NK-92 treated with Interleukin-12 subunit alpha and Interleukin-12 subunit beta, amount 100 ng/mL, for 24 hours (cell line): ENCODE results near the gene AKR1C1.
"Not testable (repeated sequence)": the region's sequence is repeated elsewhere in the genome, so short reads cannot be mapped to it uniquely, and the experiment has no call there.

Experiments
- DNase-seq: peaks from one replicate; lab custom pipeline; 2025; lab: John Stamatoyannopoulos, UW

The AKR1C1 gene

GRCh38 chr10:4947635-4948596 is 15.3 kb upstream of the AKR1C1 start:
- DNase-seq, result no peak

- not testable (repeated sequence) for DNase-seq
Measured at GRCh38 chr10:4951512-4952162, 11.6 kb upstream of the AKR1C1 start.

- no peak for DNase-seq
Measured at GRCh38 chr10:4953405-4953804, 9.8 kb upstream of the AKR1C1 start.

- not testable (repeated sequence) for DNase-seq
Measured at GRCh38 chr10:4956088-4956487, 7.1 kb upstream of the AKR1C1 start.

- DNase-seq, result not testable (repeated sequence)
Measured at GRCh38 chr10:4956955-4957645, 6.1 kb upstream of the AKR1C1 start.

- not testable (repeated sequence) for DNase-seq
Measured at GRCh38 chr10:4961558-4961957, 1.7 kb upstream of the AKR1C1 start.

- DNase-seq, result not testable (repeated sequence)
Measured at GRCh38 chr10:4962308-4962707, 907 bp upstream of the AKR1C1 start.

GRCh38 chr10:4963815-4964154 is 570 bp downstream of the AKR1C1 start:
- not testable (repeated sequence) for DNase-seq

GRCh38 chr10:4965763-4966162 is 2.5 kb downstream of the AKR1C1 start:
- not testable (repeated sequence) for DNase-seq

GRCh38 chr10:4967189-4967588 is 4.0 kb downstream of the AKR1C1 start:
- not testable (repeated sequence) for DNase-seq

- not testable (repeated sequence) for DNase-seq
Measured at GRCh38 chr10:4969289-4969688, 6.1 kb downstream of the AKR1C1 start.

- not testable (repeated sequence) for DNase-seq
Measured at GRCh38 chr10:4970362-4970761, 7.1 kb downstream of the AKR1C1 start.

- DNase-seq, result not testable (repeated sequence)
Measured at GRCh38 chr10:4972369-4973142, 9.3 kb downstream of the AKR1C1 start.

GRCh38 chr10:4973294-4973693 is 10.1 kb downstream of the AKR1C1 start:
- DNase-seq, result not testable (repeated sequence)

- DNase-seq, result not testable (repeated sequence)
Measured at GRCh38 chr10:4974400-4974799, 11.2 kb downstream of the AKR1C1 start.

- no peak for DNase-seq
Measured at GRCh38 chr10:4977025-4977424, 13.8 kb downstream of the AKR1C1 start.

- no peak for DNase-seq
Measured at GRCh38 chr10:4978870-4979269, 15.7 kb downstream of the AKR1C1 start.

- no peak for DNase-seq
Measured at GRCh38 chr10:4980793-4981192, 17.6 kb downstream of the AKR1C1 start.

- DNase-seq, result no peak
Measured at GRCh38 chr10:4981722-4982471, 18.7 kb downstream of the AKR1C1 start.

GRCh38 chr10:4982764-4983226 is 19.6 kb downstream of the AKR1C1 start:
- no peak for DNase-seq
